ENCODE measurements around the gene TSEN2.

DNA sequence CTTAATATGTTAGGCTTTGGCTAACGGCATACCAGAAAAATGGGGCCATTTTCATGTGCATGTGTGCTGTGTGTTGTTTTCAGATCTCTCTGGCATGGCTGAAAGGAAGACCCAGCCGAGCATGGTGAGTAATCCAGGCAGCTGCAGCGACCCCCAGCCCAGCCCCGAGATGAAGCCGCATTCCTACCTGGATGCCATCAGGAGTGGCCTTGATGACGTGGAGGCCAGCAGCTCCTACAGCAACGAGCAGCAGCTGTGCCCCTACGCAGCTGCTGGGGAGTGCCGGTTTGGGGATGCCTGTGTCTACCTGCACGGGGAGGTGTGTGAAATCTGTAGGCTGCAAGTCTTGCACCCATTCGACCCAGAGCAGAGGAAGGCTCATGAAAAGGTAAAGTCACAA is 87.7 kb downstream of the TSEN2 start:
- TF ChIP-seq, protein P1, sequence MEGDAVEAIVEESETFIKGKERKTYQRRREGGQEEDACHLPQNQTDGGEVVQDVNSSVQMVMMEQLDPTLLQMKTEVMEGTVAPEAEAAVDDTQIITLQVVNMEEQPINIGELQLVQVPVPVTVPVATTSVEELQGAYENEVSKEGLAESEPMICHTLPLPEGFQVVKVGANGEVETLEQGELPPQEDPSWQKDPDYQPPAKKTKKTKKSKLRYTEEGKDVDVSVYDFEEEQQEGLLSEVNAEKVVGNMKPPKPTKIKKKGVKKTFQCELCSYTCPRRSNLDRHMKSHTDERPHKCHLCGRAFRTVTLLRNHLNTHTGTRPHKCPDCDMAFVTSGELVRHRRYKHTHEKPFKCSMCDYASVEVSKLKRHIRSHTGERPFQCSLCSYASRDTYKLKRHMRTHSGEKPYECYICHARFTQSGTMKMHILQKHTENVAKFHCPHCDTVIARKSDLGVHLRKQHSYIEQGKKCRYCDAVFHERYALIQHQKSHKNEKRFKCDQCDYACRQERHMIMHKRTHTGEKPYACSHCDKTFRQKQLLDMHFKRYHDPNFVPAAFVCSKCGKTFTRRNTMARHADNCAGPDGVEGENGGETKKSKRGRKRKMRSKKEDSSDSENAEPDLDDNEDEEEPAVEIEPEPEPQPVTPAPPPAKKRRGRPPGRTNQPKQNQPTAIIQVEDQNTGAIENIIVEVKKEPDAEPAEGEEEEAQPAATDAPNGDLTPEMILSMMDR (IDR thresholded peaks at IDR 0.05): no peak
- TF ChIP-seq POLR2A (IDR thresholded peaks at IDR 0.05): no peak
